ENCODE data around the gene RIPK3. TPM values are rescaled to one million over a fixed set of nuclear protein-coding genes. Genes with fewer than 3 reads are reported as not detected.

RIPK3 gene
- total and polyA plus RNA-seq, 9 donors: 0.61 to 3.2 (median 1.5) TPM

- H3K36me3 ChIP-seq: no peaks in the 10 kb centered on the region
- H3K4me1 ChIP-seq (ENCODE audit: insufficient read depth): no peaks in the 10 kb centered on the region
- H3K9me3 ChIP-seq: no peaks in the 10 kb centered on the region
- intact Hi-C loops (cut with DNase I): no loop called here
- H3K27me3 ChIP-seq: no peaks in the 10 kb centered on the region
- DNase-seq: no peak
- WGBS, 3 donors: 32 to 45% (median 34%) methylated on average over 10 of the region's 10 CpGs
- no peak for TF ChIP-seq CTCF (IDR thresholded peaks at IDR 0.05)
- TF ChIP-seq EP300 (IDR thresholded peaks at IDR 0.05): no peak
- no peak for TF ChIP-seq POLR2A (IDR thresholded peaks at IDR 0.05)
- no peak overlapping the region for H3K4me3 ChIP-seq
- no peak overlapping the region for H3K27ac ChIP-seq
Measured at GRCh38 chr14:24322672-24323071, 17.1 kb downstream of the RIPK3 start.

- intact Hi-C loops (cut with DNase I): no loop called here
- Histone ChIP-seq H3K27me3 (no peaks in the 10 kb centered on the region), H3K4me3 (no peak overlapping the region), H3K27ac (no peak overlapping the region), H3K4me1 (ENCODE audit: insufficient read depth) (peaks cover 2% of the 10 kb centered on the region), H3K9me3 (no peaks in the 10 kb centered on the region), H3K36me3 (no peaks in the 10 kb centered on the region)
- TF ChIP-seq EP300 (IDR thresholded peaks at IDR 0.05) (no peak), CTCF (IDR thresholded peaks at IDR 0.05) (no peak), POLR2A (IDR thresholded peaks at IDR 0.05) (no peak)
- DNase-seq: no peak
- 80 to 83% (median 80%) methylated on average over 14 of the region's 14 CpGs for WGBS, 3 donors
Measured at GRCh38 chr14:24321212-24321975, 18.4 kb downstream of the RIPK3 start.

- H3K4me1 ChIP-seq (ENCODE audit: insufficient read depth): peaks cover 6% of the 10 kb centered on the region
- no peaks in the 10 kb centered on the region for H3K27me3 ChIP-seq
- H3K9me3 ChIP-seq: no peaks in the 10 kb centered on the region
- H3K36me3 ChIP-seq: no peaks in the 10 kb centered on the region
- no peak for DNase-seq
- TF ChIP-seq POLR2A (IDR thresholded peaks at IDR 0.05) (no peak), CTCF (IDR thresholded peaks at IDR 0.05) (no peak), EP300 (IDR thresholded peaks at IDR 0.05) (no peak)
- intact Hi-C loops (cut with DNase I): no loop called here
- 59 to 72% (median 66%) methylated on average over 3 of the region's 3 CpGs for WGBS, 3 donors
- H3K27ac ChIP-seq: no peak overlapping the region
- no peak overlapping the region for H3K4me3 ChIP-seq
Measured at GRCh38 chr14:24317141-24317928, 22.5 kb downstream of the RIPK3 start.

- no peak overlapping the region for H3K4me3 ChIP-seq
- H3K27me3 ChIP-seq: no peaks in the 10 kb centered on the region
- H3K9me3 ChIP-seq: no peaks in the 10 kb centered on the region
- peak in 1 of 5 donors; percentile 51 for DNase-seq
- intact Hi-C loops (cut with DNase I): no loop called here
- H3K4me1 ChIP-seq (ENCODE audit: insufficient read depth): peaks cover 9% of the 10 kb centered on the region
- no peak overlapping the region for H3K27ac ChIP-seq
- TF ChIP-seq POLR2A (IDR thresholded peaks at IDR 0.05): no peak
- no peak for TF ChIP-seq EP300 (IDR thresholded peaks at IDR 0.05)
- no peak for TF ChIP-seq CTCF (IDR thresholded peaks at IDR 0.05)
- no peaks in the 10 kb centered on the region for H3K36me3 ChIP-seq
- WGBS, 3 donors: 23 to 36% (median 25%) methylated on average over 11 to 18 of the region's 18 CpGs
Measured at GRCh38 chr14:24316597-24316950, 23.2 kb downstream of the RIPK3 start.

Measured in ovary (tissue), 9 donors.